ENCODE data around the gene CSH1.
"Not testable (repeated sequence)": the region's sequence is repeated elsewhere in the genome, so short reads cannot be mapped to it uniquely, and the experiment has no call there.

The CSH1 gene

GRCh38 chr17:63869491-63870291 lies 26.7 kb downstream of the CSH1 start:
- not testable (repeated sequence) for DNase-seq (ENCODE audit: low spot score)

- not testable (repeated sequence) for DNase-seq (ENCODE audit: low spot score)
Measured at GRCh38 chr17:63866625-63867024, 29.7 kb downstream of the CSH1 start.

DNA sequence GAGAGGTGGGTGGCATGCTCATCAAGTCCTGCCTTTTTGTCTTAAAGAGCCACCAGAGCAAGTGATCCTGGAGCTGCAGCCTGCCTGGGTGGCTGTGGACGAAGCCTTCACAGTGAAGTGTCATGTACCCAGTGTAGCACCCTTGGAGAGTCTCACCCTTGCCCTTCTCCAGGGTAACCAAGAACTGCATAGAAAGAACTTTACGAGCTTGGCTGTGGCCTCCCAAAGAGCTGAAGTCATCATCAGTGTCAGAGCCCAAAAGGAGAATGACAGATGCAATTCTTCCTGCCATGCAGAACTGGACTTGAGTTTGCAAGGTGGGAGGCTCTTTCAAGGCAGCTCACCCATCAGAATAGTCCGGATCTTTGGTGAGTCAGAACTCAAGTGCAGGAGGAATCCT lies 37.1 kb downstream of the CSH1 start:
- DNase-seq (ENCODE audit: low spot score): no peak

GRCh38 chr17:63856425-63856824 lies 39.9 kb downstream of the CSH1 start:
- not testable (repeated sequence) for DNase-seq (ENCODE audit: low spot score)

DNA sequence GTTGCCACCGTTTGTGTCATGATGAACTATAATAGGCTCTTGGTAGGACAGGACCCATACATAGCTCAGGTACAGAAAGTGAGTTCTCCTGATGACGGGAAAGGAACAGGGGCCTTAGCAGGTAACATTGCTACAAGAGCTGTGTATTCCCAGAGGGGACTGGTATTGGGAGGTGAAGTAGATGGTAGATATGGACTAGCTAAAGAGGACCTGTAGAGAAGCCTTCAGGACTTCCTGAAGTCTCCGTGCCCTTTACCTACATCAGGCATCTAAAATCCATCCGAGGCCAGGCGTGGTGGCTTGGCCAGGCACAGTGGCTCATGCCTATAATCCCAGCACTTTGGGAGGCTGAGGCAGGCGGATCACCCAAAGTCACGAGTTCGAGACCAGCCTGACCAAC lies 41.2 kb downstream of the CSH1 start:
- no peak for DNase-seq (ENCODE audit: low spot score)

GRCh38 chr17:63854709-63855108 lies 41.7 kb downstream of the CSH1 start:
- DNase-seq (ENCODE audit: low spot score): no peak

DNA sequence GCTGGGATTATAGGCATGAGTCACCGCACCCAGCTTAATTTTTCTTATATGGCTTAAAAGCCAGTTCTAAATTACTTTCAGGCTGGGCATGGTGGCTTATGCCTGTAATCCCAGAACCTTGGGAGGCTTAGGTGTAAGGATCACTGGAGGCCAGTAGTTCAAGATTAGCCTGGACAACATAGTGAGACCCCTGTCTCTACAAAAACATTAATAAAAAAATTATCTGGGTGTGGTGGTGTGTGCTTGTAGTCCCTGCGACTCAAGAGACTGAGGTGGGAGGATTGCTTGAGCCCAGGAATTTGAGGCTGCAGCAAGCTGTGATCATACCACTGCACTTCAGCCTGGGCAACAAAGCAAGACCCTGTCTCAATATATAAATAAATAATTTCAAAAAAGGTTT lies 43.1 kb downstream of the CSH1 start:
- DNase-seq (ENCODE audit: low spot score): no peak

- DNase-seq (ENCODE audit: low spot score): no peak
Measured at GRCh38 chr17:63850401-63850800, 46.0 kb downstream of the CSH1 start.

DNA sequence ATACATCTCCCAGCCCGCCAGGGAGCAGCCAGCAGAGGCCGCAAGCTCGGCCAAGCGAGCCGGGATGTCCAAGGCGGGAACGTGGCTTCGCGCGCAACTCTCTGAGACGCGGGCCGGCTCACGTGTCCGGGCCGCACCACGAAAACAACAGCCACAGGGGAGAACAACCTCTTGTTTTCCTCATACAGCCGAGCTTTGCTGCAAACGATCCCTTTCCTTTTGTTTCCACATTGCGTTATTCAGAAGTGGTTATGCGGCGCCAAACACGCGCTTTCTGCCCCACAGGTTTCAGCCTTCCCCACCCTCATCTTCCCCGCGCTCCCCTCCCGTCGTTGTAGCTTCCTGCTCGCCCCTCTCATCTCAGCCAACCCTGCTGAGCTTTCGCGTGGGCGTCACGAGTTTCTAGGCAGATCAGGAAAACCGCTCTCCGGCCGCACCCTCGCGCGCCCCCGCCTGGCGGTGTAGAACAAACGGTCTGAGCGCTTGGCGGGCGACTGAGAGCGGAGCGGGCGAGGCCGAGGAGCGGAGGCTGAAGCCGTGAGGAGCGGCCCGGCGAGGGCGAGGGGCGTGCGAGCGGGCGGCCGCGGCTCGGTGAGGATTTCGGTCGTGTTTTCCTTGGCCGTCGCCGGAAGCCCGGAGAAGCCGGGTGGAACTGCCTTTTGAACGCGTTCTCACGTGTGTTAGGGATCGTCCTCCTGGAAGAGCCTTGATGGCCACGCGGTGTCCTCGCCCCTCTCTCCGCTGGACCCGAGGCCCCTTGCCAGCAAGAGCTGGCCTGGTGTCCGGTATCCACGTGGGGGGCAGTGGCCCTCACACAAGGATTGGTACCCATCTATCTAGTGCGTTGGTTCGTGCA lies 47.3 kb downstream of the CSH1 start:
- peak; percentile 68 for DNase-seq (ENCODE audit: low spot score)

DNA sequence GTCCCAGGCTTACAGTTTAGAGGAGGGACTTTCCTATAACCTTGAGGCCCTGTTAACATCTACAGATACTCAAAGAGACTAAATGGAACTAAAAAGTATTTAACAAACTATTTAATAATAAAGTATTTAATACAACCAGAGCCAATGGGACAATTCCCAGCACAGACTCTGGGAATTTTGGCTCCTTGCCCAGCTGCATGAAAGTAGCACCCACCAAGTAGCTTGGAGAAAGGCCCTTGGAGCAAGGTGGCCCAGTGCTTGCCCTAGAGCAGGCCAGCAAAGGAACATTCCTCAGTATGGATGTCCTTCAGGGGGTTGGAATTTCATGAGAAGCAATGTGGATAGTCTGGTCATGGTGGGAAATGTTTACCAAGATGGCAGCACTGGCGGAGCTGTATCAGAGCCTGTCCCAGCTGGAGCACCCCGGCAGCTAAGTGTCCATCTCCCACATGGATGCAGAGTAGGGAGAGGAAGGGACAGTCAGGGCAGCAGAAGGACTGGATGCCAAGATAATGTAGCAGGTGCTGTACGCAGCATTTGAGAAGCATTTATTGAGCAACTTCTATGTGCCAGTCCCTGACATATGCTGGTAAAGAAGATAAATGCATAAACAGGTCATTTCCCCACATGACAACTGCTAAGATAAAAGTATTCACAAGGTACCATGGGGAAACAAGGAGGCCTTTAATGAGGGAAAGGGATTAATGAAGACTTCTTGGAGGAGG lies 48.7 kb downstream of the CSH1 start:
- no peak for DNase-seq (ENCODE audit: low spot score)

DNA sequence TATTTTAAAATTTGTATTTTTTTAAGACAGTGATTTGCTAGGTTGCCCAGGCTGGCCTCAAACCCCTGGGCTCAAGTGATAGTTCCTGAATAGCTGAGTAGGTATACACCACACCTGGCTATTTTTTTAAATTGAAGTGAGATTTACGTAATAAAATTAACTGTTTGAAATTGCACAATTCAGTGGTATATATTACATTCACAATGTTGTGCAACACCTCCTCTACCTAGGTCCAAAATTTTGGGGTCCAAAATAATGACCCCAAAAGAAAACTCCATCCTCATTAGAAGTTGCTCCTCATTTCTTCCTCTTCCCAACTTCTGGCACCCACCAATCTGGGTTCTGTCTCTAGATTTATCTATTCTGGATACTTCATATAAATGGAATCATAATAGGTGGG lies 50.9 kb downstream of the CSH1 start:
- DNase-seq (ENCODE audit: low spot score): no peak

Small RNA genes lying within 50 kb of the gene (small RNA-seq; reads per million reads assigned to genes)
- gene AC040958.1: 0 reads per million in 2 experiments
- 0 reads per million in 2 experiments for gene AC127029.1
- gene GH1: 0 reads per million in 2 experiments
